Ishikawa (cell line): Measurements from ENCODE around the gene COG2.

Experiments used
- CEBPB ChIP-seq: IDR thresholded peaks from 2 replicates; pipeline ENCODE4 v1.6.1; 2012
- CREB1 ChIP-seq: IDR thresholded peaks from 2 replicates; pipeline ENCODE4 v1.6.1; 2012; ENCODE audit warnings: low read depth
- EGR1 ChIP-seq: IDR thresholded peaks from 2 replicates; pipeline ENCODE4 v1.6.1; 2012
- EP300 ChIP-seq: IDR thresholded peaks from 2 replicates; pipeline ENCODE4 v1.6.1; 2012; ENCODE audit warnings: borderline replicate concordance
- FOXM1 ChIP-seq: IDR thresholded peaks from 2 replicates; pipeline ENCODE4 v1.6.1; 2012; ENCODE audit warnings: low read depth, borderline replicate concordance
- MAX ChIP-seq: IDR thresholded peaks from 2 replicates; pipeline ENCODE4 v1.6.1; 2012
- NFIC ChIP-seq: IDR thresholded peaks from 2 replicates; pipeline ENCODE4 v1.6.1; 2012
- RAD21 ChIP-seq: IDR thresholded peaks from 2 replicates; pipeline ENCODE4 v1.6.1; 2012; ENCODE audit warnings: low read depth
- REST ChIP-seq: IDR thresholded peaks from 2 replicates; pipeline ENCODE4 v1.6.1; 2012; ENCODE audit warnings: low read depth, mild to moderate bottlenecking
- TAF1 ChIP-seq: IDR thresholded peaks from 2 replicates; pipeline ENCODE4 v1.6.1; 2012; ENCODE audit warnings: low read depth, mild to moderate bottlenecking
- TCF12 ChIP-seq: IDR thresholded peaks from 2 replicates; pipeline ENCODE4 v1.6.1; 2012; ENCODE audit warnings: low read depth
- TEAD4 ChIP-seq: IDR thresholded peaks from 2 replicates; pipeline ENCODE4 v1.6.1; 2012
- USF1 ChIP-seq: IDR thresholded peaks from 2 replicates; pipeline ENCODE4 v1.6.1; 2012
- YY1 ChIP-seq: IDR thresholded peaks from 2 replicates; pipeline ENCODE4 v1.6.1; 2012; ENCODE audit warnings: low read depth

GRCh38 chr1:230642263-230642959 lies at the start of gene COG2:
- no peak for TF ChIP-seq USF1
- peak; percentile 35; the same call in 1 of the 2 replicates for TF ChIP-seq CREB1
- no peak for TF ChIP-seq FOXM1
- no peak for TF ChIP-seq CEBPB
- peak; percentile 72 for TF ChIP-seq MAX
- TF ChIP-seq REST = no peak
- TF ChIP-seq NFIC = peak; percentile 33
- peak; percentile 60; the same call in 1 of the 2 replicates for TF ChIP-seq EP300
- peak; percentile 46; the same call in 1 of the 2 replicates for TF ChIP-seq TEAD4
- TF ChIP-seq TAF1 = peak; percentile 77
- peak; percentile 54; the same call in 1 of the 2 replicates for TF ChIP-seq RAD21
- TF ChIP-seq TCF12 = peak; percentile 81
- TF ChIP-seq EGR1 = peak; percentile 50; the same call in 1 of the 2 replicates
- TF ChIP-seq YY1 = peak; percentile 94
